CD4-positive, alpha-beta T cell (primary cell): Measurements from ENCODE around the gene CLEC20A. TPM values are rescaled to one million over a fixed set of nuclear protein-coding genes. Genes with fewer than 3 reads are reported as not detected.

Experiments
- ATAC-seq: fragments of 200-7000 bp; cut with Tn5 transposase; one replicate; pipeline ENCODE4 v1.10.0; 2022; ENCODE audit warnings: mild to moderate bottlenecking; ENCODE audit not compliant: poor library complexity
- CTCF ChIA-PET: fragments of 350-600 bp; sonication (Branson Sonifier 250); formaldehyde crosslinking; loops from one replicate; lab custom pipeline; 2021; ENCODE audit warnings: antibody characterized with exemption, inconsistent platforms; lab: Charles Lee
- POLR2A ChIA-PET: fragments of 350-600 bp; sonication (Branson Sonifier 250); formaldehyde crosslinking; loops from one replicate; lab custom pipeline; 2021; ENCODE audit warnings: antibody characterized with exemption, inconsistent platforms; lab: Charles Lee
- DNase-seq, 14 experiments: peaks; one replicate each; pipeline ENCODE4 v3.0.0-alpha.2; 2013 to 2020; ENCODE audit warnings: mixed read lengths in 2 of 14
- H3K27ac ChIP-seq, 2 donors: one replicate each; pipeline versions ENCODE4 v1.5.1 to v1.7.0; 2013; ENCODE audit warnings: low read length in 2 of 2, low read depth in 1 of 2, mild to moderate bottlenecking in 1 of 2
- H3K27me3 ChIP-seq, 2 experiments: 1 replicate in 1 of 2; 2 replicates in 1 of 2; pipeline versions ENCODE4 v1.6.1 to v1.7.0; 2013; ENCODE audit warnings: low read length in 2 of 2, control low read depth in 1 of 2, mild to moderate bottlenecking in 1 of 2, moderate library complexity in 1 of 2; ENCODE audit not compliant: insufficient read depth in 2 of 2, control insufficient read depth in 1 of 2
- H3K36me3 ChIP-seq: one replicate; pipeline ENCODE4 v1.6.1; 2013; ENCODE audit warnings: low read length, control low read depth; ENCODE audit not compliant: insufficient read depth
- H3K4me1 ChIP-seq: one replicate; pipeline ENCODE4 v1.6.1; 2013; ENCODE audit warnings: low read length, control low read depth; ENCODE audit not compliant: insufficient read depth
- H3K4me3 ChIP-seq: one replicate; pipeline ENCODE4 v1.5.1; 2013; ENCODE audit warnings: mild to moderate bottlenecking, low read length, moderate library complexity
- H3K9me3 ChIP-seq, 2 experiments: 1 replicate in 1 of 2; 2 replicates in 1 of 2; pipeline versions ENCODE4 v1.6.1 to v1.7.0; 2013; ENCODE audit warnings: low read length in 2 of 2, mild to moderate bottlenecking in 2 of 2, control low read depth in 1 of 2, moderate library complexity in 1 of 2; ENCODE audit not compliant: control insufficient read depth in 1 of 2, insufficient read depth in 1 of 2
- H3K27ac Mint-ChIP-seq: one replicate; pipeline ENCODE4 v1.8.0; 2020; ENCODE audit warnings: mixed read lengths
- H3K27me3 Mint-ChIP-seq: one replicate; pipeline ENCODE4 v1.8.0; 2021; ENCODE audit warnings: mixed read lengths
- H3K36me3 Mint-ChIP-seq: one replicate; pipeline ENCODE4 v1.8.0; 2021; ENCODE audit warnings: low read depth, mixed read lengths
- H3K4me1 Mint-ChIP-seq: one replicate; pipeline ENCODE4 v1.8.0; 2021; ENCODE audit warnings: low read depth, mixed read lengths
- H3K4me3 Mint-ChIP-seq: one replicate; pipeline ENCODE4 v1.8.0; 2020; ENCODE audit warnings: mild to moderate bottlenecking, mixed read lengths
- H3K9me3 Mint-ChIP-seq: one replicate; pipeline ENCODE4 v1.8.0; 2020; ENCODE audit warnings: mixed read lengths
- CTCF ChIP-seq: fragments of 200-600 bp; IDR thresholded peaks from one replicate; pipeline ENCODE4 v1.8.0; 2022; ENCODE audit warnings: antibody characterized with exemption, mild to moderate bottlenecking
- intact Hi-C, 2 experiments: fragments of 100-400 bp; cut with DNase I in 1 of 2; cut with micrococcal nuclease in 1 of 2; formaldehyde crosslinking; loops; one replicate each; pipeline versions ENCODE4 v1.15.1 to v1.9.0; 2023 to 2025; cut with DNase I, micrococcal nuclease
- total RNA-seq, 174 experiments: library from RNA in 2 of 174; stranded (reverse) in 2 of 174; gene quantifications; one replicate each; pipeline ENCODE4 v1.2.3 and lab custom pipeline; 2021 to 2026

CLEC20A gene
- total RNA-seq, 2 experiments from 2014 or later: not detected

- Histone ChIP-seq H3K36me3 (no peaks in the 10 kb centered on the region), H3K27me3 (no peaks in the 10 kb centered on the region)
These were observed 41.6 kb upstream of the CLEC20A start for GRCh38 chr1:178538192-178538916.

GRCh38 chr1:178537382-178538090 lies 40.8 kb upstream of the CLEC20A start:
- Mint-ChIP-seq H3K9me3 (no peaks in the 10 kb centered on the region), H3K4me1 (peaks cover 5% of the 10 kb centered on the region), H3K4me3 (no peak overlapping the region), H3K27ac (no peak overlapping the region), H3K27me3 (peaks cover under 1% of the 10 kb centered on the region), H3K36me3 (no peaks in the 10 kb centered on the region)
- Histone ChIP-seq H3K27ac (no peak overlapping the region), H3K4me3 (no peak overlapping the region), H3K27me3 (no peaks in the 10 kb centered on the region), H3K9me3 (no peaks in the 10 kb centered on the region), H3K36me3 (no peaks in the 10 kb centered on the region), H3K4me1 (peaks cover 7% of the 10 kb centered on the region)
- ChIA-PET CTCF (no interaction called here), POLR2A (no interaction called here)
- no peak for DNase-seq
- intact Hi-C loops: loop anchor here in 1 of 2 experiments (10.0 kb wide), 1 partner anchor 1277 kb away; no protein-coding TSS in a partner anchor
- ATAC-seq: no peak
- no peak for TF ChIP-seq CTCF

More at GRCh38 chr1:178538192-178538916, 41.6 kb upstream of the CLEC20A start:
- Mint-ChIP-seq H3K27ac (no peak overlapping the region), H3K9me3 (no peaks in the 10 kb centered on the region), H3K4me3 (no peak overlapping the region), H3K4me1 (peaks cover 9% of the 10 kb centered on the region), H3K36me3 (no peaks in the 10 kb centered on the region), H3K27me3 (no peaks in the 10 kb centered on the region)
- no peak overlapping the region for H3K4me3 ChIP-seq
- peaks cover 15% of the 10 kb centered on the region for H3K4me1 ChIP-seq
- ChIA-PET CTCF (no interaction called here), POLR2A (no interaction called here)
- no peak for DNase-seq
- no peak for TF ChIP-seq CTCF
- no peak for ATAC-seq
- no peak overlapping the region for H3K27ac ChIP-seq
- H3K9me3 ChIP-seq: no peaks in the 10 kb centered on the region
- intact Hi-C loops: loop anchor here in 1 of 2 experiments (10.0 kb wide), 1 partner anchor 1276 kb away; no protein-coding TSS in a partner anchor

GRCh38 chr1:178536844-178537371 lies 40.1 kb upstream of the CLEC20A start:
- Mint-ChIP-seq H3K27ac (no peak overlapping the region), H3K9me3 (no peaks in the 10 kb centered on the region), H3K36me3 (no peaks in the 10 kb centered on the region), H3K4me1 (peaks cover 5% of the 10 kb centered on the region), H3K27me3 (peaks cover 5% of the 10 kb centered on the region), H3K4me3 (no peak overlapping the region)
- ATAC-seq (no peak), DNase-seq (no peak)
- Histone ChIP-seq H3K27me3 (no peaks in the 10 kb centered on the region), H3K4me3 (no peak overlapping the region), H3K9me3 (no peaks in the 10 kb centered on the region), H3K36me3 (no peaks in the 10 kb centered on the region), H3K27ac (no peak overlapping the region), H3K4me1 (peaks cover 11% of the 10 kb centered on the region)
- CTCF ChIA-PET: no interaction called here
- TF ChIP-seq CTCF: no peak
- intact Hi-C loops: loop anchor here in 1 of 2 experiments (10.0 kb wide), 1 partner anchor 1278 kb away; no protein-coding TSS in a partner anchor
- POLR2A ChIA-PET: interaction anchor here (1.2 kb wide), 1 partner anchor 544 kb away, joined by 3 read pairs; the partner anchor contains the start of gene TOR3A
